Activated CD4-positive, alpha-beta memory T cell treated with anti-CD3 and anti-CD28 coated beads, Interleukin-2, amount 10 ng/mL, durations not matched to agents 7 days and 5 days (primary cell): ENCODE measurements around the gene AP2S1. TPM values are rescaled to one million over a fixed set of nuclear protein-coding genes. Genes with fewer than 3 reads are reported as not detected.
"Not testable (repeated sequence)": the region's sequence is repeated elsewhere in the genome, so short reads cannot be mapped to it uniquely, and the experiment has no call there.

ENCODE experiments used
- CTCF ChIA-PET: fragments of 350-600 bp; sonication (Branson Sonifier 250); formaldehyde crosslinking; loops from one replicate; lab custom pipeline; 2021; ENCODE audit warnings: antibody characterized with exemption, inconsistent platforms; lab: Charles Lee
- POLR2A ChIA-PET: fragments of 350-600 bp; sonication (Branson Sonifier 250); formaldehyde crosslinking; loops from one replicate; lab custom pipeline; 2021; ENCODE audit warnings: antibody characterized with exemption; lab: Charles Lee
- DNase-seq: peaks from one replicate; pipeline ENCODE4 v3.0.0-alpha.2; 2020
- H3K27ac Mint-ChIP-seq: one replicate; pipeline ENCODE4 v1.8.0; 2021; ENCODE audit warnings: mild to moderate bottlenecking, mixed read lengths
- H3K27me3 Mint-ChIP-seq: one replicate; pipeline ENCODE4 v1.8.0; 2021; ENCODE audit warnings: mixed read lengths
- H3K36me3 Mint-ChIP-seq: one replicate; pipeline ENCODE4 v1.8.0; 2021; ENCODE audit warnings: low read depth, mixed read lengths
- H3K4me1 Mint-ChIP-seq: one replicate; pipeline ENCODE4 v1.8.0; 2021; ENCODE audit warnings: mixed read lengths
- H3K4me3 Mint-ChIP-seq: one replicate; pipeline ENCODE4 v1.8.0; 2021; ENCODE audit warnings: mild to moderate bottlenecking, mixed read lengths
- H3K9me3 Mint-ChIP-seq: one replicate; pipeline ENCODE4 v1.8.0; 2021; ENCODE audit warnings: mixed read lengths
- total RNA-seq, 2 experiments: library from RNA; stranded (reverse); gene quantifications; one replicate each; pipeline ENCODE4 v1.2.3, GENCODE V29; 2021

Gene AP2S1
- total RNA-seq, 2 experiments from 2014 or later, result 116 to 117 TPM

GRCh38 chr19:46882034-46882433 is 31.4 kb upstream of the AP2S1 start:
- Mint-ChIP-seq H3K9me3 (no peaks in the 10 kb centered on the region), H3K27ac (no peak overlapping the region), H3K36me3 (no peaks in the 10 kb centered on the region), H3K4me3 (no peak overlapping the region), H3K4me1 (peaks cover 18% of the 10 kb centered on the region), H3K27me3 (no peaks in the 10 kb centered on the region)
- ChIA-PET CTCF (no interaction called here), POLR2A (interaction anchor here (0.8 kb wide), 1 partner anchor 26 kb away, joined by 3 read pairs; no protein-coding TSS in a partner anchor)
- DNase-seq, result no peak

- POLR2A ChIA-PET, result no interaction called here
- no peak overlapping the region for H3K4me3 Mint-ChIP-seq
Measured at GRCh38 chr19:46881092-46881491, 30.4 kb upstream of the AP2S1 start.

DNA sequence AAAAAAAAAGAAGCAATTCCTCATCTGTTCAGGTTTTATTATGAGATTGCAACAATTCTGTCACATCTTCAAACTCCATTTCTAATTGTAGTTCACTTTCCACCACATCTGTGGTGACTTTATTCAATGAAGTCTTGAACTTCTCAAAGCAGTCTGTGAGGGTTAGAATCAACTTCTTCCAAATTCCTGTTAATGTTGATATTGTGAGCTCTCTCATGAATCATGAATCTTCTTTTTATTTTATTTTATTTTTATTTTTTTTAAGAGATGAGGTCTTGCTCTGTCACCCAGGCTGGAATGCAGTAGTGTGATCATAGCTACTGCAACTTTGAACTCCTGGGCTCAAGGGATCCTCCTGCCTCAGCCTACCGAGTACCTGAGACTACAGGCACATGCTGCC is 29.8 kb upstream of the AP2S1 start:
- CTCF ChIA-PET, result interaction anchor here (1.1 kb wide), 1 partner anchor 133 kb away, joined by 4 read pairs; no protein-coding TSS in a partner anchor
- peaks cover 8% of the 10 kb centered on the region for H3K4me1 Mint-ChIP-seq

More at GRCh38 chr19:46881092-46881491, 30.4 kb upstream of the AP2S1 start:
- no peaks in the 10 kb centered on the region for H3K36me3 Mint-ChIP-seq
- peaks cover 10% of the 10 kb centered on the region for H3K4me1 Mint-ChIP-seq
- CTCF ChIA-PET, result interaction anchor here (0.7 kb wide), 1 partner anchor 415 kb away, joined by 3 read pairs; no protein-coding TSS in a partner anchor
- no peak overlapping the region for H3K27ac Mint-ChIP-seq
- DNase-seq, result no peak
- no peaks in the 10 kb centered on the region for H3K9me3 Mint-ChIP-seq
- H3K27me3 Mint-ChIP-seq, result no peaks in the 10 kb centered on the region

GRCh38 chr19:46878613-46879375 is 28.1 kb upstream of the AP2S1 start:
- H3K27me3 Mint-ChIP-seq, result no peaks in the 10 kb centered on the region
- peaks cover 6% of the 10 kb centered on the region for H3K4me1 Mint-ChIP-seq
- H3K27ac Mint-ChIP-seq, result no peak overlapping the region
- H3K4me3 Mint-ChIP-seq, result no peak overlapping the region
- no peak for DNase-seq
- H3K36me3 Mint-ChIP-seq, result peaks cover 5% of the 10 kb centered on the region
- H3K9me3 Mint-ChIP-seq, result no peaks in the 10 kb centered on the region
- ChIA-PET CTCF (interaction anchor here (0.6 to 1.0 kb wide), 2 partner anchors 14 to 271 kb away, joined by 3 to 4 read pairs; no protein-coding TSS in a partner anchor), POLR2A (interaction anchor here (1.2 kb wide), 1 partner anchor 10 kb away, joined by 3 read pairs; no protein-coding TSS in a partner anchor)

More for the DNA sequence above, 29.8 kb upstream of the AP2S1 start:
- DNase-seq, result no peak
- POLR2A ChIA-PET, result no interaction called here
- Mint-ChIP-seq H3K27ac (no peak overlapping the region), H3K4me3 (no peak overlapping the region), H3K36me3 (peaks cover 5% of the 10 kb centered on the region), H3K27me3 (no peaks in the 10 kb centered on the region), H3K9me3 (no peaks in the 10 kb centered on the region)

DNA sequence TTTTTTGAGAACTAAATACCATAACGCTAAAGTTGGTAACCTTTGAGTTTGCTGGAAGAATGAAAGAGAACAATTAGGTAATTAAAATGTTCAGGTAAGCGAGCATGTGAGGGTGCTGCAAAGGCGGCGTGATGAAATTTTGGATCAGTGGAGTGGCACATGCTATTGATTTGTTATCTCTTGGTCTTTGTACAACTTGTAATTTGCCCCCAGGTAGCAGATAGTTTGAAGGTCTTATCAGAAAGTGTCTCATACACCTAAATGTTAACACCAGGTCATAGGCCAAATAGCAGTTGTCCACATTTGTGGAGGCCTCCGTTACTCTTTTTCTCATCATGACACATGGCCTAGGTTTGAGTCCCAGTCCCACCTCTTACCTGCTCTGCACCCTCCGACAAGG is 25.0 kb upstream of the AP2S1 start:
- POLR2A ChIA-PET, result no interaction called here
- Mint-ChIP-seq H3K27me3 (no peaks in the 10 kb centered on the region), H3K4me3 (no peak overlapping the region), H3K9me3 (no peaks in the 10 kb centered on the region), H3K27ac (no peak overlapping the region), H3K4me1 (peaks cover 6% of the 10 kb centered on the region), H3K36me3 (peaks cover 5% of the 10 kb centered on the region)
- DNase-seq, result no peak
- CTCF ChIA-PET, result no interaction called here

- H3K4me3 Mint-ChIP-seq, result no peak overlapping the region
- peaks cover 6% of the 10 kb centered on the region for H3K4me1 Mint-ChIP-seq
- no peak for DNase-seq
- H3K27ac Mint-ChIP-seq, result no peak overlapping the region
- H3K27me3 Mint-ChIP-seq, result no peaks in the 10 kb centered on the region
- ChIA-PET CTCF (interaction anchor here (0.6 kb wide), 1 partner anchor 9 kb away, joined by 5 read pairs; no protein-coding TSS in a partner anchor), POLR2A (no interaction called here)
- no peaks in the 10 kb centered on the region for H3K9me3 Mint-ChIP-seq
- peaks cover 5% of the 10 kb centered on the region for H3K36me3 Mint-ChIP-seq
Measured at GRCh38 chr19:46875234-46875633, 24.6 kb upstream of the AP2S1 start.

GRCh38 chr19:46872967-46873366 is 22.3 kb upstream of the AP2S1 start:
- ChIA-PET CTCF (interaction anchor here (0.7 kb wide), 1 partner anchor 118 kb away, joined by 3 read pairs; no protein-coding TSS in a partner anchor), POLR2A (interaction anchor here (0.6 kb wide), 1 partner anchor 131 kb away, joined by 3 read pairs; no protein-coding TSS in a partner anchor)
- Mint-ChIP-seq H3K9me3 (no peaks in the 10 kb centered on the region), H3K27ac (no peak overlapping the region), H3K4me1 (peaks cover 8% of the 10 kb centered on the region), H3K36me3 (peaks cover 5% of the 10 kb centered on the region), H3K27me3 (no peaks in the 10 kb centered on the region), H3K4me3 (no peak overlapping the region)
- DNase-seq, result no peak

DNA sequence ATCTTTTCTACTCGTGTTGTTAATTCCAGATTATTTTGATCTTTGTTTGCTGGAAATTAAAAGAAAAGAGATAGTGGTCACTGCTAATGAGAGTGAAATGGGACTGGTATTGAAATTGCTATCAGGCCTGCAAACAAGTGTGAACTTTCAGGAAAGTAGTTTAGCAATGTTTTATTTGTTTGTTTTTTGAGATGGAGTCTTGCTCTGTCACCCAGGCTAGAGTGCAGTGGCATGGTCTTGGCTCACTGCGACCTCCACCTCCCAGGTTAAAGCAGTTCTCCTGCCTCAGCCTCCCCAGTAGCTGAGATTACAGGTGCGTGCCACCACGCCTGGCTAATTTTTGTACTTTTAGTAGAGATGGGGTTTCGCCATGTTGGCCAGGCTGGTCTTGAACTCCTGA is 20.5 kb upstream of the AP2S1 start:
- H3K9me3 Mint-ChIP-seq, H3K36me3 Mint-ChIP-seq, DNase-seq, CTCF ChIA-PET, POLR2A ChIA-PET, H3K27ac Mint-ChIP-seq, H3K27me3 Mint-ChIP-seq, H3K4me3 Mint-ChIP-seq: not testable (repeated sequence)
- peaks cover 18% of the 10 kb centered on the region for H3K4me1 Mint-ChIP-seq

GRCh38 chr19:46868025-46868802 is 17.6 kb upstream of the AP2S1 start:
- H3K4me3 Mint-ChIP-seq, result no peak overlapping the region
- H3K4me1 Mint-ChIP-seq, result peaks cover 29% of the 10 kb centered on the region
- POLR2A ChIA-PET, result interaction anchor here (0.7 kb wide), 1 partner anchor 10 kb away, joined by 3 read pairs; no protein-coding TSS in a partner anchor
- no peaks in the 10 kb centered on the region for H3K9me3 Mint-ChIP-seq
- no peaks in the 10 kb centered on the region for H3K36me3 Mint-ChIP-seq
- H3K27me3 Mint-ChIP-seq, result no peaks in the 10 kb centered on the region
- no peak for DNase-seq
- CTCF ChIA-PET, result interaction anchor here (0.9 to 2.2 kb wide), 5 partner anchors 12 to 145 kb away, joined by 3 to 8 read pairs (median 4); no protein-coding TSS in a partner anchor
- no peak overlapping the region for H3K27ac Mint-ChIP-seq

- no peaks in the 10 kb centered on the region for H3K9me3 Mint-ChIP-seq
- ChIA-PET POLR2A (interaction anchor here (0.9 kb wide), 1 partner anchor 57 kb away, joined by 3 read pairs; no protein-coding TSS in a partner anchor), CTCF (interaction anchor here (1.0 to 2.2 kb wide), 2 partner anchors 11 to 146 kb away, joined by 4 to 8 read pairs; no protein-coding TSS in a partner anchor)
- H3K4me3 Mint-ChIP-seq, result no peak overlapping the region
- H3K27me3 Mint-ChIP-seq, result no peaks in the 10 kb centered on the region
- H3K4me1 Mint-ChIP-seq, result peaks cover 29% of the 10 kb centered on the region
- H3K27ac Mint-ChIP-seq, result no peak overlapping the region
- no peak for DNase-seq
- no peaks in the 10 kb centered on the region for H3K36me3 Mint-ChIP-seq
Measured at GRCh38 chr19:46867170-46867569, 16.5 kb upstream of the AP2S1 start.

GRCh38 chr19:46866407-46867136 is 15.9 kb upstream of the AP2S1 start:
- no peak overlapping the region for H3K27ac Mint-ChIP-seq
- H3K9me3 Mint-ChIP-seq, result no peaks in the 10 kb centered on the region
- H3K27me3 Mint-ChIP-seq, result no peaks in the 10 kb centered on the region
- H3K4me3 Mint-ChIP-seq, result no peak overlapping the region
- ChIA-PET POLR2A (interaction anchor here (0.9 kb wide), 1 partner anchor 57 kb away, joined by 3 read pairs; no protein-coding TSS in a partner anchor), CTCF (interaction anchor here (1.0 kb wide), 1 partner anchor 147 kb away, joined by 4 read pairs; no protein-coding TSS in a partner anchor)
- no peaks in the 10 kb centered on the region for H3K36me3 Mint-ChIP-seq
- H3K4me1 Mint-ChIP-seq, result peaks cover 29% of the 10 kb centered on the region
- DNase-seq, result no peak
